Astrocyte (in vitro differentiated cells and primary cell): ENCODE data around the gene JMJD1C.

ENCODE experiments used
- CTCF ChIP-seq: IDR thresholded peaks from 2 replicates; pipeline ENCODE4 v1.5.1; 2011; ENCODE audit warnings: low read depth, mild to moderate bottlenecking, inconsistent platforms, low read length, moderate library complexity; ENCODE audit not compliant: insufficient read depth
- EZH2 ChIP-seq: IDR thresholded peaks from 2 replicates; pipeline ENCODE4 v1.6.1; 2012; ENCODE audit warnings: mild to moderate bottlenecking, low read length, inconsistent platforms; ENCODE audit not compliant: insufficient read depth

GRCh38 chr10:63237396-63237795, 228.4 kb downstream of the JMJD1C start:
- TF ChIP-seq CTCF, result no peak
- no peak for TF ChIP-seq EZH2
